ENCODE measurements around the gene HNRNPUL2. TPM values are rescaled to one million over a fixed set of nuclear protein-coding genes. Genes with fewer than 3 reads are reported as not detected.

HNRNPUL2 gene
- total and polyA plus RNA-seq, 2 of the 8 experiments (the other 6 are each of a cell fraction or from before 2014, with no cell fraction given), result 14.9 to 46.4 TPM

DNA sequence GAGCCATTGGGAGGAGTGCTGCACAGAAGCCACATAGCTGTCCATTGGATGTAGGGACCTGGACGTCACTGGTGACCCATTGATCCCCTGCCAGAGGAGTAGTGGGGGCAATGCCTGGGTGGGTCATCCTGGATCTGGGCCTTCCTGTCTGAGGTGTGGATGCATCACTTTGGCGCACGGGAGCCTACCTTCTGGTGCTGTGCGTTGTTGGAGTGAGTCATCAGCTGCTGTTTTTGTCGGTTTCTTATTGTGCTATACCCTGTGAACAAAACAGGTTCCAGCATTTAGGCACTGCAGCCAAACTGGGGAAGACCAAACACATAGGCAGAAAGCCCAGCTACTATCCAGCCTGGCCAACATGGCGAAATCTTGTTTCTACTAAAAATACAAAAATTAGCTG lies 47.1 kb upstream of the HNRNPUL2 start:
- 92% methylated on average over 6 of the region's 6 CpGs; no CpG with 5 or more reads in 1 of the 2 experiments for WGBS, 2 experiments (ENCODE audit: extremely low coverage in 1 of 2, insufficient coverage in 1 of 2, insufficient read length in 1 of 2, insufficient replicate concordance in 2 of 2, low coverage in 1 of 2, low lambda C conversion rate in 2 of 2, missing lambda C conversion rate in 1 of 2)
- Histone ChIP-seq H3K18ac (ENCODE audit: extremely low read depth, low read length) (no peak overlapping the region), H3K9me3 (ENCODE audit: insufficient read depth in 2 of 2, low read depth in 1 of 2, low read length in 1 of 2) (no peaks in the 10 kb centered on the region), H3K36me3 (ENCODE audit: control insufficient read depth in 2 of 4, insufficient read depth in 4 of 4, low read length in 3 of 4) (peaks cover 7 to 21% (median 13%) of the 10 kb centered on the region in 4 experiments; a peak in 7 of 8 replicates), H4K20me1 (replicated peaks in 1 of 2; ENCODE audit: control insufficient read depth in 1 of 2, insufficient read depth in 2 of 2, low read length in 2 of 2) (peaks cover 0 to 3% of the 10 kb centered on the region in 2 experiments), H3K23ac (ENCODE audit: insufficient read length) (no peak overlapping the region), H4K5ac (ENCODE audit: insufficient read length, low read depth, low read length) (no peak overlapping the region), H2BK20ac (ENCODE audit: low read length) (no peak overlapping the region), H3K4ac (replicated peaks; ENCODE audit: insufficient read length, low read depth, low read length) (no peak overlapping the region), H3K4me2 (ENCODE audit: insufficient read depth in 1 of 2, low read depth in 2 of 2, low read length in 2 of 2) (no peak overlapping the region), H3K4me1 (replicated peaks in 1 of 4; ENCODE audit: control insufficient read depth in 3 of 4, insufficient read depth in 4 of 4, low read length in 3 of 4) (peaks cover 0 to 9% (median 5%) of the 10 kb centered on the region in 4 experiments; a peak in 6 of 7 replicates), H4K91ac (replicated peaks; ENCODE audit: insufficient read length, low read length) (no peak overlapping the region), H3K14ac (ENCODE audit: insufficient read length) (no peak overlapping the region), H2BK120ac (replicated peaks; ENCODE audit: low read depth, low read length) (no peak overlapping the region), H2BK12ac (ENCODE audit: low read depth, low read length) (no peak overlapping the region), H3K23me2 (ENCODE audit: low read depth, low read length) (peaks cover 3% of the 10 kb centered on the region), H2AFZ (ENCODE audit: low read length) (no peak overlapping the region), H2AK5ac (ENCODE audit: low read depth, low read length) (no peak overlapping the region), H4K8ac (ENCODE audit: extremely low read depth, insufficient read depth, low read length) (no peak overlapping the region), H3K79me1 (ENCODE audit: low read depth, low read length) (peaks cover 6% of the 10 kb centered on the region; the same call in 1 of the 2 replicates), H3K27ac (ENCODE audit: low read depth, low read length) (no peak overlapping the region), H3K56ac (replicated peaks; ENCODE audit: insufficient read length, low read depth, low read length) (no peak overlapping the region), H3K4me3 (ENCODE audit: extremely low read depth in 1 of 4, insufficient read depth in 2 of 4, low read depth in 3 of 4, low read length in 4 of 4) (no peak overlapping the region), H3K9ac (replicated peaks in 1 of 4; ENCODE audit: extremely low read depth in 1 of 4, low read depth in 3 of 4, low read length in 3 of 4) (no peak overlapping the region), H2BK15ac (ENCODE audit: low read length) (no peak overlapping the region), H3K79me2 (ENCODE audit: control insufficient read depth in 1 of 2, insufficient read depth in 2 of 2, low read length in 2 of 2) (peaks cover 0 to 19% of the 10 kb centered on the region in 2 experiments; a peak in 2 of 4 replicates), H2BK5ac (ENCODE audit: low read depth, low read length) (no peak overlapping the region), H3K27me3 (replicated peaks in 1 of 4; ENCODE audit: control insufficient read depth in 3 of 4, extremely low read depth in 1 of 4, insufficient read depth in 3 of 4, low read length in 3 of 4) (no peaks in the 10 kb centered on the region)
- no peak for TF ChIP-seq BCL11A (IDR thresholded peaks at IDR 0.05; ENCODE audit: low read depth in 2 of 2, low read length in 2 of 2)
- TF ChIP-seq CTCF (IDR thresholded peaks at IDR 0.05; ENCODE audit: control extremely low read depth in 1 of 3, insufficient read depth in 1 of 3, low read depth in 1 of 3, low read length in 3 of 3), result no peak
- no peak for TF ChIP-seq POLR2AphosphoS5 (IDR thresholded peaks at IDR 0.05; ENCODE audit: low read depth, low read length)
- no peak for TF ChIP-seq CBX5 (IDR thresholded peaks at IDR 0.05; ENCODE audit: low read depth, low read length)
- no peak for TF ChIP-seq ATF3 (IDR thresholded peaks at IDR 0.05; ENCODE audit: insufficient read depth, low read depth, low read length)
- no peak for TF ChIP-seq CTBP2 (IDR thresholded peaks at IDR 0.05; ENCODE audit: borderline replicate concordance, insufficient read depth, insufficient read length, low read length)
- CTCF ChIA-PET (ENCODE audit: partially characterized antibody), result interaction anchor here (0.7 to 10.2 kb wide), 7 partner anchors 11 to 85 kb away, joined by 3 to 94 read pairs (median 3); partner anchors contain the start of genes TMEM179B and ZBTB3
- DNase-seq (ENCODE audit: low read depth in 1 of 2, low spot score in 2 of 2), result no peak
- FAIRE-seq, result no peak
- POLR2A ChIA-PET (ENCODE audit: partially characterized antibody), result interaction anchor here (0.6 to 3.9 kb wide), 16 partner anchors 12 to 103 kb away, joined by 3 to 22 read pairs (median 4); partner anchors contain the start of genes BSCL2, GNG3, POLR2G and TMEM179B
